Measurements from ENCODE around the gene CNGB1.

CNGB1 gene

GRCh38 chr16:57970970-57971369 is at the start of gene CNGB1:
Gene CNGB1, minus strand, starts transcription at chr16:57971128. Its CDS starts 3,842 bp downstream, at chr16:57967286.
- TF ChIP-seq CTCF (IDR thresholded peaks at IDR 0.05; ENCODE audit: low read depth, low read length), result no peak

GRCh38 chr16:58019866-58020538 is 49.1 kb upstream of the CNGB1 start:
- TF ChIP-seq CTCF (IDR thresholded peaks at IDR 0.05; ENCODE audit: low read depth, low read length), result no peak
- no peak overlapping the region for H3K4me3 ChIP-seq (ENCODE audit: low read depth, low read length)

More at GRCh38 chr16:57970970-57971369, at the start of gene CNGB1:
- H3K4me3 ChIP-seq (ENCODE audit: low read depth, low read length), result no peak within 1 kb of the TSS

GRCh38 chr16:58018803-58019202 is 47.9 kb upstream of the CNGB1 start:
- no peak overlapping the region for H3K4me3 ChIP-seq (ENCODE audit: low read depth, low read length)

GRCh38 chr16:58016840-58017446 is 46.0 kb upstream of the CNGB1 start:
- no peak overlapping the region for H3K4me3 ChIP-seq (ENCODE audit: low read depth, low read length)
- no peak for TF ChIP-seq CTCF (IDR thresholded peaks at IDR 0.05; ENCODE audit: low read depth, low read length)

More at GRCh38 chr16:58018803-58019202, 47.9 kb upstream of the CNGB1 start:
- TF ChIP-seq CTCF (IDR thresholded peaks at IDR 0.05; ENCODE audit: low read depth, low read length), result no peak

GRCh38 chr16:58013201-58013956 is 42.5 kb upstream of the CNGB1 start:
- TF ChIP-seq CTCF (IDR thresholded peaks at IDR 0.05; ENCODE audit: low read depth, low read length), result no peak
- no peak overlapping the region for H3K4me3 ChIP-seq (ENCODE audit: low read depth, low read length)

- no peak for TF ChIP-seq CTCF (IDR thresholded peaks at IDR 0.05; ENCODE audit: low read depth, low read length)
- no peak overlapping the region for H3K4me3 ChIP-seq (ENCODE audit: low read depth, low read length)
These were observed 41.6 kb upstream of the CNGB1 start for GRCh38 chr16:58012481-58012880.

GRCh38 chr16:58011652-58012051 is 40.7 kb upstream of the CNGB1 start:
- no peak for TF ChIP-seq CTCF (IDR thresholded peaks at IDR 0.05; ENCODE audit: low read depth, low read length)
- H3K4me3 ChIP-seq (ENCODE audit: low read depth, low read length), result no peak overlapping the region

All from WI38 (cell line).